ENCODE results near the gene SWI5. TPM values are rescaled to one million over a fixed set of nuclear protein-coding genes. Genes with fewer than 3 reads are reported as not detected.

The SWI5 gene
- total RNA-seq, 1 experiment from 2014 or later, result 22.4 TPM

DNA sequence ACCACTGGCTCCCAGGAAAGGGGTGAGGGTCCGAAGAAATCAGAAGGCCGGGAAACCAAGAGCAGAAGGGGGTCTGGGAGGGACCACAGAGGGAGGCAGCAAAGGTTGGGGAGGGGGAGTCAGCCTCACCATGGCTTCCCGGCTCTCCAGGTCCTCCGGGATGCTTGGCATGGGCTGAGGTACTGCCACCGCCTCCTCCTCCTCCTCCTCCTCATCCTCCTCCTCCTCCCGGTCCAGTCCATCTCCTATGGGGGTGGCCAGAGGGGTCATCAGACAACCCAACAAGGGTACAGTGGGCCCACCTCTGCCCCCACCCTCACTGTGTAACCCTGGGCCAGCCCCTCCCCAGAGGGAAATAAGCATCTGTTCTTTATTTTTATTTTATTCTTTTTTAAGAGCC, 17.8 kb upstream of the SWI5 start:
- POLR2A ChIA-PET, result interaction anchor here (1.0 kb wide), 1 partner anchor 9 kb away, joined by 3 read pairs; no protein-coding TSS in a partner anchor
- peaks cover 0 to 22% of the 10 kb centered on the region in 2 experiments; a peak in 2 of 4 replicates for H3K36me3 ChIP-seq (ENCODE audit: control insufficient read depth in 1 of 2, insufficient read depth in 2 of 2, low read length in 2 of 2)
- no peak overlapping the region for H2AFZ ChIP-seq (ENCODE audit: low read depth, low read length, poor library complexity, severe bottlenecking)
- no peaks in the 10 kb centered on the region for H3K9me2 ChIP-seq (ENCODE audit: insufficient read depth)
- no peak overlapping the region for H3K9ac ChIP-seq (ENCODE audit: low read length)
- TF ChIP-seq YY1 (IDR thresholded peaks at IDR 0.05; ENCODE audit: extremely low read depth, insufficient replicate concordance, low read depth, low read length), result no peak
- TF ChIP-seq EZH2phosphoT487 (IDR thresholded peaks at IDR 0.05; ENCODE audit: borderline replicate concordance), result no peak
- TF ChIP-seq EGR1 (IDR thresholded peaks at IDR 0.05; ENCODE audit: low read depth), result no peak
- no peak for TF ChIP-seq POLR2AphosphoS5 (IDR thresholded peaks at IDR 0.05; ENCODE audit: low read depth, low read length)
- TF ChIP-seq, protein P1, sequence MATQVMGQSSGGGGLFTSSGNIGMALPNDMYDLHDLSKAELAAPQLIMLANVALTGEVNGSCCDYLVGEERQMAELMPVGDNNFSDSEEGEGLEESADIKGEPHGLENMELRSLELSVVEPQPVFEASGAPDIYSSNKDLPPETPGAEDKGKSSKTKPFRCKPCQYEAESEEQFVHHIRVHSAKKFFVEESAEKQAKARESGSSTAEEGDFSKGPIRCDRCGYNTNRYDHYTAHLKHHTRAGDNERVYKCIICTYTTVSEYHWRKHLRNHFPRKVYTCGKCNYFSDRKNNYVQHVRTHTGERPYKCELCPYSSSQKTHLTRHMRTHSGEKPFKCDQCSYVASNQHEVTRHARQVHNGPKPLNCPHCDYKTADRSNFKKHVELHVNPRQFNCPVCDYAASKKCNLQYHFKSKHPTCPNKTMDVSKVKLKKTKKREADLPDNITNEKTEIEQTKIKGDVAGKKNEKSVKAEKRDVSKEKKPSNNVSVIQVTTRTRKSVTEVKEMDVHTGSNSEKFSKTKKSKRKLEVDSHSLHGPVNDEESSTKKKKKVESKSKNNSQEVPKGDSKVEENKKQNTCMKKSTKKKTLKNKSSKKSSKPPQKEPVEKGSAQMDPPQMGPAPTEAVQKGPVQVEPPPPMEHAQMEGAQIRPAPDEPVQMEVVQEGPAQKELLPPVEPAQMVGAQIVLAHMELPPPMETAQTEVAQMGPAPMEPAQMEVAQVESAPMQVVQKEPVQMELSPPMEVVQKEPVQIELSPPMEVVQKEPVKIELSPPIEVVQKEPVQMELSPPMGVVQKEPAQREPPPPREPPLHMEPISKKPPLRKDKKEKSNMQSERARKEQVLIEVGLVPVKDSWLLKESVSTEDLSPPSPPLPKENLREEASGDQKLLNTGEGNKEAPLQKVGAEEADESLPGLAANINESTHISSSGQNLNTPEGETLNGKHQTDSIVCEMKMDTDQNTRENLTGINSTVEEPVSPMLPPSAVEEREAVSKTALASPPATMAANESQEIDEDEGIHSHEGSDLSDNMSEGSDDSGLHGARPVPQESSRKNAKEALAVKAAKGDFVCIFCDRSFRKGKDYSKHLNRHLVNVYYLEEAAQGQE (IDR thresholded peaks at IDR 0.05; ENCODE audit: low read depth), result no peak
- TF ChIP-seq, protein P2, sequence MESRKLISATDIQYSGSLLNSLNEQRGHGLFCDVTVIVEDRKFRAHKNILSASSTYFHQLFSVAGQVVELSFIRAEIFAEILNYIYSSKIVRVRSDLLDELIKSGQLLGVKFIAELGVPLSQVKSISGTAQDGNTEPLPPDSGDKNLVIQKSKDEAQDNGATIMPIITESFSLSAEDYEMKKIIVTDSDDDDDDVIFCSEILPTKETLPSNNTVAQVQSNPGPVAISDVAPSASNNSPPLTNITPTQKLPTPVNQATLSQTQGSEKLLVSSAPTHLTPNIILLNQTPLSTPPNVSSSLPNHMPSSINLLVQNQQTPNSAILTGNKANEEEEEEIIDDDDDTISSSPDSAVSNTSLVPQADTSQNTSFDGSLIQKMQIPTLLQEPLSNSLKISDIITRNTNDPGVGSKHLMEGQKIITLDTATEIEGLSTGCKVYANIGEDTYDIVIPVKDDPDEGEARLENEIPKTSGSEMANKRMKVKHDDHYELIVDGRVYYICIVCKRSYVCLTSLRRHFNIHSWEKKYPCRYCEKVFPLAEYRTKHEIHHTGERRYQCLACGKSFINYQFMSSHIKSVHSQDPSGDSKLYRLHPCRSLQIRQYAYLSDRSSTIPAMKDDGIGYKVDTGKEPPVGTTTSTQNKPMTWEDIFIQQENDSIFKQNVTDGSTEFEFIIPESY (IDR thresholded peaks at IDR 0.05; ENCODE audit: extremely low read depth, insufficient replicate concordance, low read length), result no peak
- no peak for TF ChIP-seq POLR2A (IDR thresholded peaks at IDR 0.05; ENCODE audit: borderline replicate concordance, extremely low read depth, insufficient read depth, insufficient read length)
- TF ChIP-seq, protein P3, sequence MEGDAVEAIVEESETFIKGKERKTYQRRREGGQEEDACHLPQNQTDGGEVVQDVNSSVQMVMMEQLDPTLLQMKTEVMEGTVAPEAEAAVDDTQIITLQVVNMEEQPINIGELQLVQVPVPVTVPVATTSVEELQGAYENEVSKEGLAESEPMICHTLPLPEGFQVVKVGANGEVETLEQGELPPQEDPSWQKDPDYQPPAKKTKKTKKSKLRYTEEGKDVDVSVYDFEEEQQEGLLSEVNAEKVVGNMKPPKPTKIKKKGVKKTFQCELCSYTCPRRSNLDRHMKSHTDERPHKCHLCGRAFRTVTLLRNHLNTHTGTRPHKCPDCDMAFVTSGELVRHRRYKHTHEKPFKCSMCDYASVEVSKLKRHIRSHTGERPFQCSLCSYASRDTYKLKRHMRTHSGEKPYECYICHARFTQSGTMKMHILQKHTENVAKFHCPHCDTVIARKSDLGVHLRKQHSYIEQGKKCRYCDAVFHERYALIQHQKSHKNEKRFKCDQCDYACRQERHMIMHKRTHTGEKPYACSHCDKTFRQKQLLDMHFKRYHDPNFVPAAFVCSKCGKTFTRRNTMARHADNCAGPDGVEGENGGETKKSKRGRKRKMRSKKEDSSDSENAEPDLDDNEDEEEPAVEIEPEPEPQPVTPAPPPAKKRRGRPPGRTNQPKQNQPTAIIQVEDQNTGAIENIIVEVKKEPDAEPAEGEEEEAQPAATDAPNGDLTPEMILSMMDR (IDR thresholded peaks at IDR 0.05 in 2 of 3, conservative IDR thresholded peaks at IDR 0.05 in 1 of 3; ENCODE audit: borderline replicate concordance in 1 of 3, insufficient read depth in 1 of 3, low read depth in 2 of 3, low read length in 2 of 3), result no peak
- no peak for TF ChIP-seq SIN3A (IDR thresholded peaks at IDR 0.05; ENCODE audit: low read depth)
- no peak for TF ChIP-seq ZNF274 (IDR thresholded peaks at IDR 0.05; ENCODE audit: low read depth, low read length)
- TF ChIP-seq TCF7L2 (IDR thresholded peaks at IDR 0.05; ENCODE audit: borderline replicate concordance, extremely low read depth, insufficient read depth, insufficient read length), result no peak
- no peak for TF ChIP-seq ELF1 (IDR thresholded peaks at IDR 0.05; ENCODE audit: borderline replicate concordance, low read depth)
- TF ChIP-seq ZFX (IDR thresholded peaks at IDR 0.05), result no peak
- TF ChIP-seq SRF (IDR thresholded peaks at IDR 0.05; ENCODE audit: low read depth), result no peak
- no peak for TF ChIP-seq EZH2 (IDR thresholded peaks at IDR 0.05)
- no peak for TF ChIP-seq CEBPB (IDR thresholded peaks at IDR 0.05; ENCODE audit: low read depth)
- no peak for TF ChIP-seq JUND (IDR thresholded peaks at IDR 0.05)
- no peaks in the 10 kb centered on the region for H3K79me2 ChIP-seq (ENCODE audit: insufficient read depth, low read length)
- H3K4me3 ChIP-seq (replicated peaks in 1 of 2; ENCODE audit: low read depth in 1 of 2, low read length in 2 of 2), result no peak overlapping the region
- no peaks in the 10 kb centered on the region for H4K20me1 ChIP-seq (ENCODE audit: insufficient read depth)
- intact Hi-C loops (cut with micrococcal nuclease), result no loop called here
- CTCF ChIA-PET, result no interaction called here
- H3K4me2 ChIP-seq (ENCODE audit: low read length), result no peak overlapping the region
- no peak for DNase-seq (ENCODE audit: low read depth, low spot score)
- H3K27ac ChIP-seq (ENCODE audit: low read depth, low read length), result no peak overlapping the region
- RAD21 ChIA-PET (ENCODE audit: low non-redundant PET in 1 of 2, low total read pairs in 2 of 2, uncharacterized antibody in 2 of 2, unreplicated experiment in 2 of 2), result interaction anchor here in 1 of 2 experiments (0.6 kb wide), 1 partner anchor 19 kb away, joined by 3 read pairs; no protein-coding TSS in a partner anchor
- H3K4me1 ChIP-seq (ENCODE audit: control insufficient read depth in 1 of 2, insufficient read depth in 2 of 2, low read length in 2 of 2), result peaks cover 0 to 7% of the 10 kb centered on the region in 2 experiments; a peak in 1 of 4 replicates
- no peak for ATAC-seq
- BruUV-seq (replicated peaks), result no TSS peak
- H3K9me3 ChIP-seq (ENCODE audit: control insufficient read depth in 1 of 2, insufficient read depth in 1 of 2, low read depth in 1 of 2, low read length in 2 of 2), result no peaks in the 10 kb centered on the region
- no peaks in the 10 kb centered on the region for H3K27me3 ChIP-seq (ENCODE audit: insufficient read depth, low read length)

Measured in HCT116 (cell line).